GM19099 (cell line): ENCODE data around the gene ERBB4.

Experiments
- POLR2A ChIP-seq: IDR thresholded peaks from 3 replicates; pipeline ENCODE4 v1.6.1; 2011; ENCODE audit warnings: low read depth; ENCODE audit not compliant: insufficient read length; ENCODE audit errors: extremely low read depth

The ERBB4 gene

DNA sequence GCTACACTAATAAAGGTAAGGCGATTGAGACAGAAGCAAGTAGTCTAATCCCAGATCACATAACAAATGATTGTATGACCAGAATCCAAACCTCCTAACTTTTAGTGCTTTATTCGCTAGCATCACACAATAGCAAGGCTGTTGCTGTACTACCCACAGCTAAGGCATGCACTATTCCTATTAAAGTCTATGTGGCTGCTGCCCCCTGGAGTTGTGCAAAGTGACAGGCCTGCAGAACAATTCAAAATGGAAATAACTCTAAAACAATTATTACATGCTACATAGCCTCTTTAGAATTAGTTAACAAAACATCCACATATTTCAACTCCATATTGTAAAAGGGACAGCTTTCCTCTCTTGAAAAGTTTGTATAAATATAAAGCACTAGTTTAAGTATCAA is 6.0 kb downstream of the ERBB4 start:
- TF ChIP-seq POLR2A = no peak

DNA sequence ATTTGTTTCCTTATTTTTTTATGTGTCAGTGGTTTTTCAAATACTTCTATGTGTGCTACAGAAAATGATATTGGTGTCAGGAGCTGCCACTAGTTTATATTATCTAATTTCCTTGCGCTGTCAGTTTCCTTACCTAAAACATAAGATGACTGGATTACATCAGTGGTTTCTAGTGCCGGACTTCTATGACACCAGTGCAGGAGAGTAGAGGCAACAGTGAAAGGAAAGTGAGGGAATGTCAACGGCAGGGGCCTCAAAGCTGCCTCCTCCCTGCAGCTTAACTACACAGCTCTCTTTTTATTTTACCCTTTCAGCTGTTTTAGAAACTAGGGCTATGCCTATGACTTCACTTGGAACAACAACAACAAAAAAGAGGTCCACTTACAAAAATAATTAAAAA is 6.5 kb downstream of the ERBB4 start:
- TF ChIP-seq POLR2A = no peak

GRCh38 chr2:212531499-212531898 is 7.1 kb downstream of the ERBB4 start:
- TF ChIP-seq POLR2A = no peak

GRCh38 chr2:212530991-212531390 is 7.6 kb downstream of the ERBB4 start:
- no peak for TF ChIP-seq POLR2A

DNA sequence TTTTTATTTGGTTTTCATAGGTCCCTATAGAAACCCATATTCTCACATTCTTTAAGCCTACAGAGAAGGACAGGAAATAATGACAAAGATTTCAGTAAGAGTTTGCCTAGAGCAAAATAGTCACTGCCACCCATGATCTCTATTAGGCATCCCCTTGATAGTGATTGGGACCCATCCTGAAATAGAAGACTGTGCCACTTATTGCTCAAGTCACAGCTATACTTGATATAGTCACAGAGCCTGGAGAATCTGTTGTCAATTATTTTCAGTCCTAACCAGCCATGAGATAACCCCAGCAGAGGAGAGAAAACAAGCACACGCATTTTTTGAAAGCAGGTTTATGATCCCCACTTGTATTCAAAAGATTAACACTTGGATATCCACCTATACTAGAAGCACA is 8.2 kb downstream of the ERBB4 start:
- no peak for TF ChIP-seq POLR2A

GRCh38 chr2:212528106-212528856 is 10.3 kb downstream of the ERBB4 start:
- TF ChIP-seq POLR2A = no peak

- TF ChIP-seq POLR2A = no peak
Measured at GRCh38 chr2:212526059-212526458, 12.5 kb downstream of the ERBB4 start.

DNA sequence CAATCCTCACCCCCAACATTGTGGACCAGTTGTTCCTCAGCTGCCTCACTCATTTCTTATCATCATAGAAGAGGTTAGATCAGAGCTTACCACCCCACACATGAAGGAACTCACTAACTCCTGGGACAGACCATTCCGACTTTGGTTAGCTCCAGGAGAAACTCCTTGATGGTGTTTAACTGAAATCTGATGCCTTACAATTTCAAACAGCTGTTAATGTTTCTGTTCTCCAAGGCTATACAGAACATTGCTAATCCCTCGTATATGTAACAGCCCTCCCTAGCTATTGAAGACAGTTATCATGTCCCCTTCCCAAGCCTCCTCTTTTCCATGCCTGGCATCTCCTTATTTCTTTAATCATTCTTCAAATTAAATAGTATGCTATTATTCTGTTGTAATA is 14.8 kb downstream of the ERBB4 start:
- TF ChIP-seq POLR2A = no peak

DNA sequence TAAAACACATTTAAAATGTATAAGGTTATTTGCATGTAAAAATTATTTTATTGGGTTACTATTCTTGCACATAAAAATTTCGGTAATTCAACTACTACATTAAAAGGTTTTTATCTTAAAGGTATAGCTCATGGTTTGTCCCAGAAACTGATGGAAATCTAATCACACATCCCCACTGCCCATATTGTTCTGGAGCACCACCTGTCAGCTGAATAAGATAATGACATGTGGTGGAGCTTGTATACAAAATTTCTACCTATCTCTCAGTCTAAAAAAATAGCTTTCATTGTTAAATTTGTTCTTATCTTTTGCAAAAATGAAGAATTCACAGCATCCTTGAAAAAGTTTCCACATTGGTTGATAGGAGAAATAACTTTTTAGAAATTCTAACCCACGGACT is 18.3 kb downstream of the ERBB4 start:
- TF ChIP-seq POLR2A = no peak

GRCh38 chr2:212517693-212518092 is 20.9 kb downstream of the ERBB4 start:
- no peak for TF ChIP-seq POLR2A

DNA sequence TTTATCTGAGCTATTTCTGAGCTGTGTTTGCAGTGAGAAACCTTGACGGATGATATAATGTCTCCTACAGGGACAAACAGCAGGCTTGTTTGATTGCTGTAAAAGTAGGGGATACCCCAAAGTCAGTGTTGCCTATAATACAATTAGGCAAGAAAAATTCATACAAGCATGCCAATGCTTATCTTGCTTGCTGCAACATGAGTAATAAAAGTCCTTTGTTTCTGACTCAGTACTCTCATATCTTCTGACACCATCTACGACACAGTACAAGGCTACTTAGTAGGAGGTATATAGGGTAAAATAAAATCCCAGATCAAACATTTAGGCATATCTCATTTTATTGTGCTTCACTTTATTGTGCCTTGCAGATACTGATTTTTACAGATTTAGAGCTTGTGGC is 33.0 kb downstream of the ERBB4 start:
- TF ChIP-seq POLR2A = no peak

- TF ChIP-seq POLR2A = no peak
Measured at GRCh38 chr2:212495046-212495445, 43.6 kb downstream of the ERBB4 start.

DNA sequence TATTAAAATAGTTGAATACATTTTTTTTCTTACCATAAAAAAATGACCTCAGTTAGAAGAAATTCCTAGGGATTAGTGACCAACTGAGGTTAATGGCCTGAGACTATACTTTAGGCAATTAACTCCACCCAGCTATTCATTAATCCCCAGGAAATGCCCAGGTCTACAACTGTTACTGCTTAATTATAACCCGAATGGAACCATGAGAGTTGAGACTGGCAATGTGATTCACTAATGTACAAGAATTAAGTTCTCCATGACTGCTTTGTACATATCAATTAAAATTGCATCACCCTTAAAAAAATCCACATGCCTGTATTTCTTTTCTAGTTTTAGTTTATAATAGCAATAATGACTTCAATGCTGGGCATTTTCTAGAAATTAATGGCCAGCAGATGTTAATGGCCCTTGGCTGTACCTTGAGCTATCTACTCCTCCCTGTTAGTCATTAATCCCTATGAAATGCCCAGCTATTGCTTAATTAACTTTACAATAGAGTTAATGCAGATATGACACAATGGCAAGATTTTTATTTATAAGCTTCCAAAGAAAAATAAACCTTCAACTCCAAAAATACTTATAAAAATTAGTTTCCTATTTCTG is 44.1 kb downstream of the ERBB4 start:
- no peak for TF ChIP-seq POLR2A

DNA sequence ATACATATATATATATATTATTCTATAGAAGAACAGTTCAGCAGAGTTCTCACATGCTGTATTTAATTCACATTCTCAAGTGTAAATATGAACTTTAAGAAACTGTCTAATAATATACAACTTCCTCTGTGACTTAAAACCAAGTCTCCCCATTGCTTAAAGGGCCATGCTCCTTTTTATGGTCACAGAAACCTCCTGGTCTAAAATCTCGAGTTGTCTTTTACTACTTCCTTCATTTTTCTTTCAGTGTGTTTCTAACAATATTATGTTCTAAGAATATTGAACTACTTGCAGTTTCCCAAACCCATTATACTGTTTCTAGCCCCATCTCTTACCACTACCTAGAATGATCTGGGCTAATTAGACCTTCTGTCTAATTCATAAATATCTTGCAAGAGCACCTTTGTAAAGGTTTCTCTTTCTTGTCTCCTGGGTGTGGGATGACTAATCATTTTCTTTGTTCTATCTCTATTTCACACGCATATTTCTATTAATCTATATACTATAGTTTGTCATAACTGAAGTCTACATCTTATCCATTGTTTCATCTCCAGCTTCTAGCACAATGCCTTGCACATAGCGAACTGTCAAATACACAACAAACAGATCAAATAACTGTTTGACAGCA is 48.8 kb downstream of the ERBB4 start:
- no peak for TF ChIP-seq POLR2A

DNA sequence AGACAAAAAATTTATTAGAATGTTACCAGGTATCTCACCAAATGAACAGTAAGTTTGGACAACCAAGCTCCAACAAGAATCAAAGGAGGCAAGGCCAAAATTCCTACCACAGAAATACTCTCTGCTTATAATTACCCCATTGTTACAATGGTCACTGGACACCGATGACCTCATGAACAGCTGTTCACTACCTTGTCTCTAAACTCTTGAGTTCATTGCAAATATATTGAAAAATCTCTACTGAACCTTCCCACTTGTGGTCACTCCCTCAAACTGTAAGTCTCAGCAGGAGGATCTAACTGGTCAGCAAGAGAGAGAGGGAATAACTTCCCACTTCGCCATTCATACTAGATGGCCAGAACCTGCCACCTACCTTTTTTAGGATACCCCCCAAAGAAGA is 50.0 kb downstream of the ERBB4 start:
- no peak for TF ChIP-seq POLR2A

DNA sequence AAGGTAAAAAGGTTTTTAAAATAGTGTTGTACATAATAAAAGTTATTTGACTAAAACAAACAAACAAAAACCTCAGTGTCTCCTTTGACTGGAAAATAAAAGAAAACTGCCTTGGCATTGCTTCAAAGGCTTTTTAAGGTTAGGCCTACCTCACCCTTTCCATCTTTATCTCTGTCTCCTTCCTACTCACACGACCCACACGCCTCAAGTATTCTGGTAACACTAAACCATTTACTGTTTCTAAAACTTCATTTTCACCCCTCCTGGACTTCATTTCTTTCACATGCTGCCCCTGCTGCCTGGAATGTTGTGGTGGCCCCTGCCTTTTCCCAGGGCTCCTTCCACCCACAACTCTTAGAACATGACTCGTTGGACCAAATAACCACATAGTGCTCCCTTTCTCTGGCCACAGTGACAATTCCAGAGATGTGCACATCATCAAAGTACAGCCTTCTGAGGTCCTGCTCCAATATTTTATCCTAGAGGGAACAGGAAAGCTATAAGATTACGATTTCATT is 54.0 kb downstream of the ERBB4 start:
- no peak for TF ChIP-seq POLR2A

- TF ChIP-seq POLR2A = no peak
Measured at GRCh38 chr2:212480447-212480846, 58.2 kb downstream of the ERBB4 start.

GRCh38 chr2:212477571-212477970 is 61.0 kb downstream of the ERBB4 start:
- TF ChIP-seq POLR2A = no peak
